ENCODE results near the gene DNAH2.

Gene DNAH2

GRCh38 chr17:7818746-7819645, 101.5 kb downstream of the DNAH2 start:
- no peak for DNase-seq (ENCODE audit: low read depth in 3 of 3)

- no peak for DNase-seq (ENCODE audit: low read depth in 3 of 3)
These were observed 102.7 kb downstream of the DNAH2 start for GRCh38 chr17:7820231-7820630.

GRCh38 chr17:7822126-7822525, 104.6 kb downstream of the DNAH2 start:
- DNase-seq (ENCODE audit: low read depth in 3 of 3), result no peak

- DNase-seq (ENCODE audit: low read depth in 3 of 3), result no peak
These were observed 106.0 kb downstream of the DNAH2 start for GRCh38 chr17:7823581-7824001.

GRCh38 chr17:7824021-7824924, 106.7 kb downstream of the DNAH2 start:
- DNase-seq (ENCODE audit: low read depth in 3 of 3), result no peak

GRCh38 chr17:7825206-7825990, 107.9 kb downstream of the DNAH2 start:
- no peak for DNase-seq (ENCODE audit: low read depth in 3 of 3)

- no peak for DNase-seq (ENCODE audit: low read depth in 3 of 3)
These were observed 113.1 kb downstream of the DNAH2 start for GRCh38 chr17:7830616-7831015.

GRCh38 chr17:7831233-7831632, 113.7 kb downstream of the DNAH2 start:
- no peak for DNase-seq (ENCODE audit: low read depth in 3 of 3)

- no peak for DNase-seq (ENCODE audit: low read depth in 3 of 3)
These were observed 114.9 kb downstream of the DNAH2 start for GRCh38 chr17:7832431-7832830.

- DNase-seq (ENCODE audit: low read depth in 3 of 3), result no peak
These were observed 115.7 kb downstream of the DNAH2 start for GRCh38 chr17:7833011-7833794.

- peak in 2 of 3 experiments; percentile 76 to 81 for DNase-seq (ENCODE audit: low read depth in 3 of 3)
These were observed 116.4 kb downstream of the DNAH2 start, which contains the start of gene KDM6B for GRCh38 chr17:7833795-7834541. KDM6B (plus strand) TSS chr17:7834217; CDS start chr17:7845555, 11,338 bp downstream.

- DNase-seq (ENCODE audit: low read depth in 3 of 3), result no peak
These were observed 117.0 kb downstream of the DNAH2 start for GRCh38 chr17:7834542-7834956.

GRCh38 chr17:7834957-7835813, 117.6 kb downstream of the DNAH2 start:
- DNase-seq (ENCODE audit: low read depth in 3 of 3), result peak; percentile 77 to 84 (median 82)

- no peak for DNase-seq (ENCODE audit: low read depth in 3 of 3)
These were observed 118.5 kb downstream of the DNAH2 start for GRCh38 chr17:7835814-7836595.

- DNase-seq (ENCODE audit: low read depth in 3 of 3), result no peak
These were observed 119.3 kb downstream of the DNAH2 start for GRCh38 chr17:7836596-7837407.

- no peak for DNase-seq (ENCODE audit: low read depth in 3 of 3)
These were observed 120.0 kb downstream of the DNAH2 start for GRCh38 chr17:7837408-7838088.
